ENCODE data around the gene ANKRD33B.
"Not testable (repeated sequence)": the region's sequence is repeated elsewhere in the genome, so short reads cannot be mapped to it uniquely, and the experiment has no call there.

ANKRD33B gene

DNA sequence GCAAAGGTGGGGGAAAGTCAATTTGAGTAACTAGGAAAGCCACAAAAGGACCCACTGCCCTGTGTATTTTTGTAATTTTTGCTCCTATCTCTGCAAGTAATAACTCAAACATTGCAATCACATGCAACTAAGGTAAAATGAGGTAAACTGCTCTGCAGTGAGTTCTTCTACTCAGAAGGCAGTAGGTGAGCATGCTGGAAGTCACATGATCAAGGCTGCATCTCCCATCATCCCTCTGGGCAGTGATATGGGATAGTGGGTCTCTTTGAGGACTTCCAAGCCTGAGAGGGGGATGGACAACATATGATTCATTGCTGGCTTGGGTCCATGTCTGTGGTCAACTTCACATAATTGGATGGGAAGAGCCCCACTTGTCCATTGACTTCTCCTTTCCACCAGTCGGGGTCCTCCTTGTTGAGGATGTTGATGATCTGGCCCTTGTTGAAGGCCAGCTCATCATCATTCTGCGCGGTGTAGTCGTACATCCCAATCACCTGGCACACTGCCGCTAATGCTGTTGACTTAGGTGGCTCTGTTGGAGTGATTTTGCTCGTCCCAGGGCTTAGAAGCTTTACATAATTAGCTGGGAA is 100.4 kb downstream of the ANKRD33B start:
- H3K27ac Mint-ChIP-seq; H3K9me3 Mint-ChIP-seq; H3K27me3 Mint-ChIP-seq; H3K4me1 Mint-ChIP-seq; DNase-seq (ENCODE audit: low spot score in 2 of 2); H3K36me3 Mint-ChIP-seq; ATAC-seq (ENCODE audit: low read depth); H3K4me3 Mint-ChIP-seq: not testable (repeated sequence)

DNA sequence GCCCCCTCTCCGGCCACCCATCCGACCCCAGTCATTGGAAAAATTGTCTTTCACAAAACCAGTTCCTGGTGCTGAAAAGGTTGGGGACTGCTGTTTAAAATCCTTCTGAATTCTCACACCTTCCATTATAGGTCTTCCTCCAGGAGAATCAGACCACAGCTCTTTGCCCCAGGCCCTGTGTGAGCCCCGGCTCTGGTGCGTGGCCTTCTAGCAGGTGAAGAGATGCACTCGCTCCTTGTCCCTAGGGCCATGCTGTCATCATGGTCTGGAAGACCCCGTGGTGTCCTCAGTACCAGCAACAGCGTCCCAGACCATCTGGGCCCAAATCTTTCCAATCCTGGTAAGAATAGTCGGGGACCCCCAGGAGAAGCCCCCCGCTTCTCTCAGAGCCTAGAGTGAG is 101.9 kb downstream of the ANKRD33B start:
- H3K27me3 Mint-ChIP-seq = peaks cover 1% of the 10 kb centered on the region
- H3K4me1 Mint-ChIP-seq = peaks cover 6% of the 10 kb centered on the region
- no peaks in the 10 kb centered on the region for H3K36me3 Mint-ChIP-seq
- no peak overlapping the region for H3K4me3 Mint-ChIP-seq
- no peak overlapping the region for H3K27ac Mint-ChIP-seq
- DNase-seq (ENCODE audit: low spot score in 2 of 2) (no peak), ATAC-seq (ENCODE audit: low read depth) (no peak)
- no peaks in the 10 kb centered on the region for H3K9me3 Mint-ChIP-seq

DNA sequence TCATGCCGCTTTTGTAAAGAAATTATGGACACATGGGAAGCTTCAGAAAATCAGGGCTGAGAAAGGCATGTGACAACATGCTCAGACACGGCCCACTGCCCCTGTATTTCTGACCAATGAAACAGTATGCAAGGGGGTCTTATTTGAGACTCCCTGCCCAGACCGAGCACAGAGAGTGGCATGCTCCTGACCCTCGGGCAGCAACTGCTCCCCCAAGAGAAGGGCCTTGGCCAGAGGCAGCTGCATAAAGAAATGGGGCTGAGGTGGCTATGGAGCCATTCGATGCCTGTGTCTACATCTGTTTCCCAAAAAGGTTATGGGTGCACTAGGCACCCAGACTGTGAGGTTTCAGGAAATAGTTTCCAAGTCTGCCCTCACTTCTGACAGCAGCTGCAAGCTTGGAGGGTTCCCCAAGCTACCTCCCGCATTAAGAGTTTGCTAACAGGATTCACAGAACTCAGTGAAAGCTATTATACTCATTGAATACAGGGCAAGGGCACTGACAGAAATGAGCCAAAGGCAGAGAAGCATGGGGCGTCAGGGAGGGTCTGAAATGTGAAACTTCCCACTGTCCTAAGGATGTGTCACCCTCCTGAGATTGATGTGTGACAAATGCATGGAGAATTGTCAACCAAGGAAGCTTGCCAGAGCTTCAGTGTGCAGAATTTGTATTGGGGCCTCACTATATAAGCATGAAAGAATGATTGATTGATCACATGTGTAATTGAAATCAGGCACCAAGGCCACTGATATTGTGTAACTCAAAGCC is 102.8 kb downstream of the ANKRD33B start:
- ATAC-seq (ENCODE audit: low read depth) (no peak), DNase-seq (ENCODE audit: low spot score in 2 of 2) (no peak)
- H3K9me3 Mint-ChIP-seq = no peaks in the 10 kb centered on the region
- H3K27me3 Mint-ChIP-seq = peaks cover 1% of the 10 kb centered on the region
- H3K36me3 Mint-ChIP-seq = no peaks in the 10 kb centered on the region
- H3K4me3 Mint-ChIP-seq = no peak overlapping the region
- no peak overlapping the region for H3K27ac Mint-ChIP-seq
- no peaks in the 10 kb centered on the region for H3K4me1 Mint-ChIP-seq

DNA sequence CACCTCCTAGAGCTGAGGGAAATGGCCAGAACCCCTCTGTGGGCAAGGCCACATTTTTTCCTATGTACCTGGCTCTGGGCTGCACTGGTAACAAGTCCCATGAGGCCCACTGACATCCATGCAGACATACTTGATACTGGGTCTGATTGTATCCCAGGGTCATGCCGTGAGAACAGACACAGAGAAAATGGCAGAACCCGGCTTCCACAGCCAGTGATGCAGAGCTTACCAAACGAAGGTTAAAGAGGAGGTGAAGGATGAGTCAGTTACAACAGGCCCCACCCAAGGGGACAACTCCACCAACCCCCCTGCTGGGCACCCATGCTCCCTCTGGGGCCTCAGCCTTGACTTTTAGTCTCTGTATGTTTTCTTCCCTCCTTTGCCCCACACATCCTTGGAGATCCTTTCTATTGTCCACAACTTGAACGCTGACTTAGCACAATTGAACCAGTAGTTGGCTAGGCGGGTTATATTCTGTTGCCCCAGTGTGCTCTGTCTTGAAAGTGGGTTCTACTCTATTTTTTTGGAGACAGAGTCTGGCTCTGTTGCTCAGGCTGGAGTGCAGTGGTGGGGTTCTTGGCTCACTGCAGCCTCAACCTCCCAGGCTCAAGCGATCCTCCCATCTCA is 103.7 kb downstream of the ANKRD33B start:
- H3K9me3 Mint-ChIP-seq = no peaks in the 10 kb centered on the region
- ATAC-seq (ENCODE audit: low read depth) (no peak), DNase-seq (ENCODE audit: low spot score in 2 of 2) (no peak)
- no peak overlapping the region for H3K27ac Mint-ChIP-seq
- H3K4me3 Mint-ChIP-seq = no peak overlapping the region
- no peaks in the 10 kb centered on the region for H3K36me3 Mint-ChIP-seq
- H3K4me1 Mint-ChIP-seq = no peaks in the 10 kb centered on the region
- peaks cover 1% of the 10 kb centered on the region for H3K27me3 Mint-ChIP-seq

DNA sequence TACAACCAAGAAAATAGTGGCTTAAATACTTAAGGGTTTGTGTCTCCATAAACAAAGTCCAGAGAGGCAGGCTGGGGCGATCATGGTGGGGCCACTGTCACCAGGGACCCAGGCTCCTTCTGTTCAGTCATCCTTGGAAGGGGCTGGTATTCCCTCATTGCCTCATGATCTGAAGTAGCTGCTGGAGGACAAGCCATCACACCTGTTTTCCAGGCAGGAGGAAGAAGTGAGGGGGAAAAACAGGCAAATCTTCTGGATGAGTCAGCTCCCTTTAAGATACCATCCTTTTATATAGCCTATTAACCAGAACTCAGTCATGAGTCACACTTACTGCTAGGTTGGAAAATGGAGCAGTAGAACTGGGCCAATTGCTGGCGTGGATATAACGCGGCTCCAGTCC is 104.8 kb downstream of the ANKRD33B start:
- Mint-ChIP-seq H3K4me3 (no peak overlapping the region), H3K4me1 (no peaks in the 10 kb centered on the region), H3K36me3 (no peaks in the 10 kb centered on the region), H3K27ac (no peak overlapping the region), H3K9me3 (no peaks in the 10 kb centered on the region), H3K27me3 (peaks cover 1% of the 10 kb centered on the region)
- DNase-seq (ENCODE audit: low spot score in 2 of 2) = no peak
- ATAC-seq (ENCODE audit: low read depth) = no peak

DNA sequence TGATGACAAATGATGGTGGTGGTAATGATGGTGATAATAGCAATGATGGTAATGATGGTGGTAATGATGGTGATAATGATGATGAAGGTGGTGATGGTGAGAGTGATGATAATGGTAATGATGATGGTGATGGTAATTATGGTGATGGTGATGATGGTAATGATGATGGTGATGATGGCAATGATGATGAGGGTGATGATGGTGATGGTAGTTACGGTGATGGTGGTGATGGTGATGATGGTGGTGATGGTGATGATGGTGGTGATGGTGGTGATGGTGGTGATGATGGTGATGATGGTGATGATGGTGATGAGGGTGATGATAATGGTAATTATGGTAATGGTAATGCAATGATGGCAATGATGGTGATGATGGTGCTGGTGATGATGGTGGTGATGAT is 106.1 kb downstream of the ANKRD33B start:
- Mint-ChIP-seq H3K36me3 (no peaks in the 10 kb centered on the region), H3K9me3 (no peaks in the 10 kb centered on the region), H3K27ac (no peak overlapping the region), H3K27me3 (no peaks in the 10 kb centered on the region), H3K4me3 (no peak overlapping the region), H3K4me1 (no peaks in the 10 kb centered on the region)
- DNase-seq (ENCODE audit: low spot score in 2 of 2) = no peak
- no peak for ATAC-seq (ENCODE audit: low read depth)

DNA sequence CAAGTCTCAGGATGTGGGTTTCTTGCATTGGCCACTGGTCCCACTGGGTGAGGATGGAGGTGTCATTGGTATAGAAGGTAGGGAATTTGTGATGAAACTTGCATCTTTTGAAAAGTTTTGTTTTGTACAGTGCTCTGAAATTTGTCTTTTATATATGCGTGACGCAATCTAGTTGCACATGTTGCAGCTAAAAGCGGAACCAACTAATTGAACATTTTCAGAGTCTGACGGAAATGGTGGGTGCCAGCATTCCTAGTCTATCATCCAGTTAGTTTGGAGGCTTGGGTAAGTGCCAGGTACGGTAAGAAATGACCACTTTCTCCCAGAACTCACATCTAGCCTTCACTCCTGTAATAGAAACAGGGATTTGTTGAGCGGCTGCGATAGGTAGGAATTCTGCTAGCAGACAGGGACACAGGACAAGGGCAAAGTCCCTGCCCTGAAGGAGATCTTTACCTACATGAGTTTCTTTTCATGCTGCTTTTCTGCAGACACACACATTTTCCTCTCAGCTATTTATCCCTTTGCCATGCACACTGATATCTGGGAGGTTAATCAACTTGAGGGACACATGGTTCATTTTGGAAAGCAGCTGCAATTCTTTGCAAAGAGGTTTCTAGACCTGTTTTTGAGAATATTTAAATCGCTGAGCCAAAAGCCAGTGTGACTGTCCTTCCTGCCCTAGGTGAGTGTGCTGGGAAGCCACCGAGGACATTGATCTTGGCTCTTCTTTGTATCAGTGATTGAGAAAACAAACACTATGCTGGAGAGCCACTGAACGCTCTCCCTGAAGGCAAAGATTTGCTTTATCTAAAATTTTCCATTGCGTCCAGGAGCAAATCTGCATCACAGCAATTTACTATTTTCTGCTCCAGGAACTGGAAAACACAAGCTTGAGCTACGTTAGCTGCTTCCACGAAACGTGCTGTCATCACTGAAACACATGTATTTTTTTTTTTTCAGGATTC is 107.5 kb downstream of the ANKRD33B start:
- DNase-seq (ENCODE audit: low spot score in 2 of 2) = no peak
- Mint-ChIP-seq H3K27ac (no peak overlapping the region), H3K36me3 (no peaks in the 10 kb centered on the region), H3K9me3 (no peaks in the 10 kb centered on the region), H3K4me1 (no peaks in the 10 kb centered on the region), H3K4me3 (no peak overlapping the region), H3K27me3 (no peaks in the 10 kb centered on the region)
- ATAC-seq (ENCODE audit: low read depth) = no peak

DNA sequence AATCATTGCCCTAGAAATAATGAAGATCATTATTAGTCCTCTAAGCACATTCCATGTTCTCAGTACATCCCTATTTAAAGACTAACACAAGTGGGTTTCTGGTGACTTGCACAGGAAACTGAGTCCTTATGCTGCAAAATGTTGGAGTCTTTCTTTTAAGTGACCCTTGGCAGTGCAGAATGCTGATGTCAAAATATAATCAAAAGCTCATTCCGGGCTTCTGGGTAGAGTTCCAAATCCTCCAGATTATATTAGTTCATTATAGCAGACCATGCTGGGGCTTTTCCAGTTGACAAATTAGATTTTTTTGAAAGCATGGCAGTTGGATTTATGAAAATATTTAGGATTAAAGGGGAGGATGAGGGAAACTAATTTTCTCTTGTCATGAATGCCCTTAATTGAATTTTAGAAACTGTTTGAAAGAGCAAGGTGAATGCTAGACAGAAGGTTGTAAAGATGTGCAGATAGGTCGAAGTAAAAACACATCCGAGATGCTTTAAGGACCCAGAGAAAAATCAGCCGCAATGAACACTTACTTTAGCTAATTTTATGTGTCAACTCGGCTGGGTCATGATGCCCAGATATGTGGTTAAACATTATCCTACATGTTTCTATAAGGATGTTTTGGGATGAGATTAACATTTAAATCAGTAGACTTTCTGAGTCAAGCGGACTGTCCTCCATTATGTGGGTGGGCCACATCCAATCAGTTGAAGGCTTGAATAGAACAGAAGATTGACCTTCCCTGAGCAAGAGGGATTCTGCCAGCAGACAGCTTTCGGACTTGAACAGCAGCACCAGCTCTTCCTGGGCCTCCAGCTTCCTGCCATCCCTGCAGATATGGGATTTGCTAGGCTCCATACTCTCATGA is 108.5 kb downstream of the ANKRD33B start:
- no peaks in the 10 kb centered on the region for H3K4me1 Mint-ChIP-seq
- no peaks in the 10 kb centered on the region for H3K27me3 Mint-ChIP-seq
- no peaks in the 10 kb centered on the region for H3K9me3 Mint-ChIP-seq
- H3K4me3 Mint-ChIP-seq = no peak overlapping the region
- no peak for ATAC-seq (ENCODE audit: low read depth)
- no peak for DNase-seq (ENCODE audit: low spot score in 2 of 2)
- peaks cover 9% of the 10 kb centered on the region for H3K36me3 Mint-ChIP-seq
- no peak overlapping the region for H3K27ac Mint-ChIP-seq

DNA sequence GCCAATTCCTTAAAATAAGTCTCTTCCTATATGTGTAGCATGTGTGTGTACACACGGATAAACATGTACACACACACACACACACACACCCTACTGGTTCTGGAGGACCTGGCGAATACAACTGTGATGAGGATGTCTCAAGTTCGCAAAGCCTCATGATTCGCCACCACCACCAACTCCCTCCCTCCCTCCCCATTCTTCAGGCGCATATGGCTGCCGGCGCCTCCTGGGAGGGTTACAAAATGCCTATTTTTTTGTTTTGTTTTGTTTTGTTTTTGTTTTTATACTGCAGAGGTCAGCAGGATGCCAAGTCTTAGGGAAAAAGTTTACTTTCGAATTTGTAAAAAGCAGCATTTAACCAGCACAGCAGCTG is 109.1 kb downstream of the ANKRD33B start:
- no peak for DNase-seq (ENCODE audit: low spot score in 2 of 2)
- H3K27me3 Mint-ChIP-seq = no peaks in the 10 kb centered on the region
- no peak for ATAC-seq (ENCODE audit: low read depth)
- no peak overlapping the region for H3K4me3 Mint-ChIP-seq
- peaks cover 16% of the 10 kb centered on the region for H3K36me3 Mint-ChIP-seq
- H3K9me3 Mint-ChIP-seq = no peaks in the 10 kb centered on the region
- H3K4me1 Mint-ChIP-seq = no peaks in the 10 kb centered on the region
- H3K27ac Mint-ChIP-seq = no peak overlapping the region

DNA sequence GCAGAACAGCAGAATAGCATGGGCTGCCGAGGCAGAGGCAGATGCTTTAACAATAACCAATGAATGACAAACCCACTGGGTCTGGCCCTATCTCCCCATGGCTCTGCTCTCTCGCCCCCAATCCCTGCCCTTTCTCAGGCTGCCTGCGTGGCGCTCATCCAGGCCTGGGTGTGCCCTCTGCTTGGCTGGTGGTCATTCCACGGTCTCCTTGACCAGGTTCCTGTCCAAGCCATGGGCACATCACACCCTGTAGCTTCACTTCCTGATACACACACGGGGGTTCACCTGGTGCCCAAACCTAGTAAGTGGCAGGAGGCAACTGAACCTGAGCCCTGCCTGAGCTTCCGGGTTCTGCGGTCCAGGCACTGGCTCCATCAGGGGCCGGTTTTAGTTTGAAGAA is 109.5 kb downstream of the ANKRD33B start:
- Mint-ChIP-seq H3K27me3 (no peaks in the 10 kb centered on the region), H3K4me3 (no peak overlapping the region), H3K9me3 (no peaks in the 10 kb centered on the region), H3K36me3 (peaks cover 18% of the 10 kb centered on the region), H3K27ac (no peak overlapping the region), H3K4me1 (no peaks in the 10 kb centered on the region)
- no peak for ATAC-seq (ENCODE audit: low read depth)
- no peak for DNase-seq (ENCODE audit: low spot score in 2 of 2)

DNA sequence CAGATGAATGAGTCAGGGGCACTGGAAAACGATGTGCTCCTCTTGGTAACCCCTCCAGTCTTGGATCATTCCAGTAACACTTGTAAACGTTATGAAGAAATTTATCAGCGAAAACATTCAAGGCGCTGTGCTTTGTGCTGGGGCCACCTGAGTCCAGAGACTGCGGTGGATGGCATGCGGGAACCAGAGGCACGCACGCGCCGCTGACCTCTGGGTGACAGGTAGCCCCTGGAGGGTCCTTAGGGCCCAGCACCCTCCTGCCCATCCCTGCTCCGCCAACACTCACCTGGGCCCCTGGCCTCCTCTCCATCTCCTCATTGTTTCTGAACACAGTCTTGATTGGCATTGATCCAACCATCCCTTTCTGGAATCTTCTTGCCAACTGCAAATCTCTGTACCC is 110.2 kb downstream of the ANKRD33B start:
- no peak overlapping the region for H3K4me3 Mint-ChIP-seq
- no peak overlapping the region for H3K27ac Mint-ChIP-seq
- no peak for ATAC-seq (ENCODE audit: low read depth)

DNA sequence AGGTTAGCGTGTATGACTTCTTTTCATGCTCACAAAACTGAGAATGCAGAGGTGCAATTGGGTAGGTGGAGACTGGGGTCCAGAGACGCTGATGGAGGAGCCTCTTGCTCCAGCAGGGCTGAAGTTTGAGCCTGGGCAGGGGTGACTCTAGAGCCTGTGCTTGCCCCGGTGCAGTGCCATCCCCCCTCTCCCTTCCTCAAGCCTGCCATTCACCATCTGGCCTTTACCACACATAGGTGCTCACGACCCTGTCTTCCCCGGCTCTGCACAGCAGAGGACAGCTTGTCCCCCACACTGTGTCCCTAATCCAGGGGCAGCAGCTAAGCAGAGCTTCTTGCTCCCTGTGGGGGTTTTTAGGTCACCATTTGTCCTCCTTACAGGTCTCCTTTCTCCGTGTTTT is 110.7 kb downstream of the ANKRD33B start:
- Mint-ChIP-seq H3K27me3 (no peaks in the 10 kb centered on the region), H3K27ac (no peak overlapping the region), H3K4me3 (no peak overlapping the region), H3K9me3 (no peaks in the 10 kb centered on the region), H3K4me1 (no peaks in the 10 kb centered on the region), H3K36me3 (peaks cover 19% of the 10 kb centered on the region)
- DNase-seq (ENCODE audit: low spot score in 2 of 2) (no peak), ATAC-seq (ENCODE audit: low read depth) (no peak)

More for the DNA sequence above, 110.2 kb downstream of the ANKRD33B start:
- no peaks in the 10 kb centered on the region for H3K9me3 Mint-ChIP-seq
- H3K36me3 Mint-ChIP-seq = peaks cover 19% of the 10 kb centered on the region
- H3K4me1 Mint-ChIP-seq = no peaks in the 10 kb centered on the region
- no peaks in the 10 kb centered on the region for H3K27me3 Mint-ChIP-seq
- DNase-seq (ENCODE audit: low spot score in 2 of 2) = no peak

DNA sequence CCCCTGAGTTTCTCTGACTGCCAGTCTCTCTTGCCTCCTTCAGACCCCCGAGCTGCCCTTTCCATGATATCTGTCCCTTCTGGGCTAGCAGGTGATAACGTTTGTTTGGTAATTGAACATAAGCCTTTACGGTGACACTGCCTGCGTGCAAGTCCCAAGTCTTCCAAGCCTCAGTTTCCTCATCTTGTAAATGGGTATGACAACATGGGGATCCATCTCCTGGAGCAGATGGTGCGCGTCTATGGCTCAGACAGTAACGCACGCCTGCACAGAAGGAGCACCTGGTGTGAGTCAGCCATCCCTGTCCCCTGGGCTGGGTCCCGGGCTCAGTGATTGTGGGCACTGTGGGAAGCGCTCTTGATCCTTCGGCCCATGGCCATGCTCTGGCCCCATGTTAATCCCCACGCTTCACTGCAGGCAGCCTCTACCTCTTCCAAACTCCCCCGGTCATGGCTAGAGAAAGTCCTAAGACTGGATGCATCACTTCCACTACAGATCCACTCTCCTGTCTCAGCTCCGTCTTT is 111.4 kb downstream of the ANKRD33B start:
- DNase-seq (ENCODE audit: low spot score in 2 of 2) (no peak), ATAC-seq (ENCODE audit: low read depth) (no peak)
- H3K27ac Mint-ChIP-seq = no peak overlapping the region
- H3K36me3 Mint-ChIP-seq = peaks cover 22% of the 10 kb centered on the region
- H3K9me3 Mint-ChIP-seq = no peaks in the 10 kb centered on the region
- no peaks in the 10 kb centered on the region for H3K4me1 Mint-ChIP-seq
- H3K27me3 Mint-ChIP-seq = no peaks in the 10 kb centered on the region
- H3K4me3 Mint-ChIP-seq = no peak overlapping the region

Measured in memory B cell (primary cell).